Endodermal cell (in vitro differentiated cells): ENCODE measurements around the gene CTSL. TPM values are rescaled to one million over a fixed set of nuclear protein-coding genes. Genes with fewer than 3 reads are reported as not detected.

Experiments
- DNase-seq: peaks from one replicate; pipeline ENCODE4 v3.0.0-alpha.2; 2017
- H3K27ac ChIP-seq: 2 replicates; pipeline ENCODE4 v1.5.1; 2013; ENCODE audit warnings: mild to moderate bottlenecking, low read depth, low read length, moderate library complexity
- H3K27me3 ChIP-seq: 2 replicates; pipeline ENCODE4 v1.6.1; 2013; ENCODE audit warnings: mild to moderate bottlenecking, low read length, moderate library complexity; ENCODE audit not compliant: insufficient read depth, control insufficient read depth, poor library complexity, severe bottlenecking
- H3K36me3 ChIP-seq: 2 replicates; pipeline ENCODE4 v1.7.0; 2013; ENCODE audit warnings: mild to moderate bottlenecking, low read length, moderate library complexity; ENCODE audit not compliant: control insufficient read depth, insufficient read depth
- H3K4me1 ChIP-seq: one replicate; pipeline ENCODE4 v1.7.0; 2013; ENCODE audit warnings: low read length; ENCODE audit not compliant: control insufficient read depth, insufficient read depth
- H3K4me3 ChIP-seq: 2 replicates; pipeline ENCODE4 v1.5.1; 2013; ENCODE audit warnings: mild to moderate bottlenecking, low read length, moderate library complexity
- H3K9ac ChIP-seq: 2 replicates; pipeline ENCODE4 v1.6.1; 2013; ENCODE audit warnings: mild to moderate bottlenecking, low read length, moderate library complexity; ENCODE audit not compliant: poor library complexity, severe bottlenecking; ENCODE audit errors: extremely low read depth
- H3K9me3 ChIP-seq: 2 replicates; pipeline ENCODE4 v1.6.1; 2013; ENCODE audit warnings: mild to moderate bottlenecking, low read length, moderate library complexity; ENCODE audit not compliant: control insufficient read depth
- H3K27ac Mint-ChIP-seq: 2 replicates; pipeline ENCODE4 v1.8.0; 2020; ENCODE audit warnings: mixed read lengths
- H3K27me3 Mint-ChIP-seq: 2 replicates; pipeline ENCODE4 v1.8.0; 2021; ENCODE audit warnings: mild to moderate bottlenecking, mixed read lengths; ENCODE audit not compliant: insufficient read depth
- H3K36me3 Mint-ChIP-seq: 2 replicates; pipeline ENCODE4 v1.8.0; 2020; ENCODE audit warnings: low read depth, mixed read lengths
- H3K4me1 Mint-ChIP-seq: 2 replicates; pipeline ENCODE4 v1.8.0; 2020; ENCODE audit warnings: mixed read lengths
- H3K4me3 Mint-ChIP-seq: 2 replicates; pipeline ENCODE4 v1.8.0; 2020; ENCODE audit warnings: mild to moderate bottlenecking, moderate library complexity, mixed read lengths
- H3K9me3 Mint-ChIP-seq: 2 replicates; pipeline ENCODE4 v1.8.0; 2020; ENCODE audit warnings: mild to moderate bottlenecking, mixed read lengths
- CTCF ChIP-seq: fragments of 200-600 bp; sonication (generic); conservative IDR thresholded peaks from 2 replicates; pipeline ENCODE4 v1.5.0; 2021; ENCODE audit warnings: antibody characterized with exemption, mild to moderate bottlenecking
- WGBS, 2 experiments: methylation state at CpG; one replicate each; pipeline versions ENCODE4 v1.1.5 to v1.1.7; 2013; ENCODE audit warnings: missing lambda C conversion rate in 2 of 2, mixed read lengths in 1 of 2; ENCODE audit not compliant: insufficient coverage in 1 of 2, insufficient read length in 1 of 2; 5-methylcytosine and 5-hydroxymethylcytosine counted together
- total RNA-seq, 2 donors: library from RNA; stranded (reverse); fragmentation: NEBNext Ultra II Directional in 1 of 2; extraction: Animal tissue kit (Norgen Biotek cat#: 25700) in 1 of 2; gene quantifications; 2 replicates in 1 of 2; 3 replicates in 1 of 2; pipeline ENCODE4 v1.2.1, GENCODE V29; 2021

The CTSL gene
- total RNA-seq, 2 donors from 2014 or later: 81.2 to 131 TPM

DNA sequence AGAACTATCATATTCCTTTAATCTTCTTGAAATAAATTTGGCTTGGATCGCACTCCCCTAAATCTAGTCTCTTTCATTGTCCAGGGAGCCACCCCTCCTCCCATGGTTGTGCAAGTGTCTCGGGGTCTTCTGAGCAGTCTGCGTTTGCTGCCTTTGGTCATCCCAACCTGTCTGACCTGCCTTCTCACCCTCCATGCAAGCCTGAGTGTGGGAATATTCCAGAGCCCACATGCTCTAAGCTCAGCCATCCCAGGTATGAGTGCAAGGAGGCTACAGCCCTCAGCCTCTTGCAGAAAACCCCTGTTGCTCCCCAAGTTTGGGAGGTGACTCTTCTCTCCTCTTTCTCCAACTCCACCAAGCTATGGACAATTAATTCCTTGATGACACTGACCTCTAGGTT lies 7.7 kb upstream of the CTSL start:
- Histone ChIP-seq H3K4me1 (no peaks in the 10 kb centered on the region), H3K36me3 (no peaks in the 10 kb centered on the region), H3K27me3 (peaks cover 10% of the 10 kb centered on the region), H3K9me3 (no peaks in the 10 kb centered on the region), H3K27ac (no peak overlapping the region), H3K4me3 (no peak overlapping the region), H3K9ac (no peak overlapping the region)
- Mint-ChIP-seq H3K4me1 (peaks cover 5% of the 10 kb centered on the region), H3K9me3 (no peaks in the 10 kb centered on the region), H3K27ac (no peak overlapping the region), H3K27me3 (peaks cover 31% of the 10 kb centered on the region), H3K4me3 (no peak overlapping the region), H3K36me3 (no peaks in the 10 kb centered on the region)
- peak; percentile 10 for DNase-seq
- 93 to 100% methylated on average over 2 to 3 of the region's 3 CpGs for WGBS, 2 experiments
- no peak for TF ChIP-seq CTCF

GRCh38 chr9:87718852-87719612 lies 6.9 kb upstream of the CTSL start:
- no peak overlapping the region for H3K27ac Mint-ChIP-seq
- peaks cover 10% of the 10 kb centered on the region for H3K27me3 ChIP-seq

GRCh38 chr9:87720173-87720572 lies 5.7 kb upstream of the CTSL start:
- peaks cover 10% of the 10 kb centered on the region for H3K27me3 ChIP-seq
- peaks cover 1% of the 10 kb centered on the region for H3K4me1 Mint-ChIP-seq
- no peak overlapping the region for H3K4me3 ChIP-seq
- no peak overlapping the region for H3K27ac ChIP-seq
- no peaks in the 10 kb centered on the region for H3K9me3 ChIP-seq
- no peak overlapping the region for H3K4me3 Mint-ChIP-seq
- no peak overlapping the region for H3K27ac Mint-ChIP-seq
- DNase-seq: peak; percentile 7
- no peak for TF ChIP-seq CTCF
- peaks cover 45% of the 10 kb centered on the region for H3K27me3 Mint-ChIP-seq
- H3K4me1 ChIP-seq: no peaks in the 10 kb centered on the region
- H3K9me3 Mint-ChIP-seq: no peaks in the 10 kb centered on the region
- H3K36me3 ChIP-seq: no peaks in the 10 kb centered on the region
- H3K9ac ChIP-seq: no peak overlapping the region
- WGBS, 2 experiments: 93% methylated on average over 2 of the region's 2 CpGs; no CpG with 5 or more reads in 1 of the 2 experiments
- no peaks in the 10 kb centered on the region for H3K36me3 Mint-ChIP-seq

More at GRCh38 chr9:87718852-87719612, 6.9 kb upstream of the CTSL start:
- Histone ChIP-seq H3K9me3 (no peaks in the 10 kb centered on the region), H3K36me3 (no peaks in the 10 kb centered on the region), H3K27ac (no peak overlapping the region), H3K4me3 (no peak overlapping the region), H3K9ac (no peak overlapping the region), H3K4me1 (no peaks in the 10 kb centered on the region)
- Mint-ChIP-seq H3K36me3 (no peaks in the 10 kb centered on the region), H3K9me3 (no peaks in the 10 kb centered on the region), H3K27me3 (peaks cover 35% of the 10 kb centered on the region), H3K4me1 (peaks cover 5% of the 10 kb centered on the region), H3K4me3 (no peak overlapping the region)
- 90% methylated on average over 5 of the region's 6 CpGs; no CpG with 5 or more reads in 1 of the 2 experiments for WGBS, 2 experiments
- TF ChIP-seq CTCF: no peak
- DNase-seq: peak; percentile 16
